ENCODE data around the gene LPP.

The LPP gene

DNA sequence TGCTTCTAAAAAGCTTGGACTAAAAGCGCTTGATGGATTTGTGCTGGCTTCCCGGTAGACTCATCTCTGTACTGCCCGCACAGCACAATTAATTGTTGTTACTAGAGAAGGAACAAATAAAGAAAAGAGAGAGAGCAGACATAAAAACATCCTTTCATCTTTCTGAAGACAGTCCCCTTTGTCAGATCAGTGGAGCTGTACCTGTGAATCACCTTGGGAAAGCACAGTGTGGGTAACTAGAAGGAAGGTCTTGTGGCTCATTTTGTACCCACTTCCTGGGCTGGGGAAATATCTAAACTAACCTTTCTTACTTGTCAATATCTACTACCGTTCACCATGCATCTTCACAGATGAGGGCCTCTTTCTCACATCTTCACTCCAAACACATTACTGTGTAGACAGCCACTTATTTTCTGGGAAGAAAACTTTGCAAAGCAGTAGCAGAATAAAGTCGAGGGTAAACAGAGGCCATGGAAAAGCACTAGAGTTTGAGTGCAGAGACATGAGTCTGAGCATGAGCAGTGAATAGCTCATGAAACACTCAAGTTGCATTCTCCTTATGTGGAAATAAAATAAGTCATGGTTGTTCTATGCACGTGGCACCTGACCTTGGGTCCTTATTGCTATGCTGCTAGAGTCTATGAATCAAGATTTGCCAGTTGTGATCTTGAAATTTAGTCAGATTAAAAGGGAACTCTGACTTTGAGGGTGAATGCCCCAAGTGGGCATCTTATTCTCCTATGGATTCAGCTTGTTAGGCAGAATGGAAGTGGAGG, 169.3 kb downstream of the LPP start:
- no peak for TF ChIP-seq EZH2phosphoT487 (IDR thresholded peaks at IDR 0.05; ENCODE audit: low read length)
- no peak for TF ChIP-seq EZH2 (optimal IDR thresholded peaks at IDR 0.05; ENCODE audit: low read depth, low read length)
- no peak for TF ChIP-seq CTCF (IDR thresholded peaks at IDR 0.05; ENCODE audit: low read length)
- Histone ChIP-seq H3K27me3 (replicated peaks; ENCODE audit: insufficient read depth, low read length) (no peaks in the 10 kb centered on the region), H2AFZ (ENCODE audit: low read length) (no peak overlapping the region), H4K20me1 (ENCODE audit: insufficient read depth, low read length) (no peaks in the 10 kb centered on the region), H3K36me3 (replicated peaks; ENCODE audit: insufficient read depth, low read length) (no peaks in the 10 kb centered on the region), H3K79me2 (ENCODE audit: low read length) (no peaks in the 10 kb centered on the region), H3K4me1 (ENCODE audit: low read length) (no peaks in the 10 kb centered on the region), H3K9me2 (replicated peaks; ENCODE audit: insufficient read depth, low read length) (no peaks in the 10 kb centered on the region), H3K9ac (ENCODE audit: low read length) (no peak overlapping the region), H3F3A (ENCODE audit: insufficient read depth, low read length) (no peaks in the 10 kb centered on the region), H3K27ac (ENCODE audit: low read length) (no peak overlapping the region), H3K9me3 (replicated peaks; ENCODE audit: insufficient read depth, low read length) (no peaks in the 10 kb centered on the region), H3K4me2 (ENCODE audit: low read depth, low read length) (no peak overlapping the region), H3K4me3 (ENCODE audit: low read length) (no peak overlapping the region)
- DNase-seq, result no peak

- Histone ChIP-seq H4K20me1 (ENCODE audit: insufficient read depth, low read length) (no peaks in the 10 kb centered on the region), H2AFZ (ENCODE audit: low read length) (no peak overlapping the region), H3K9ac (ENCODE audit: low read length) (no peak overlapping the region), H3K27ac (ENCODE audit: low read length) (no peak overlapping the region), H3K79me2 (ENCODE audit: low read length) (no peaks in the 10 kb centered on the region), H3K9me3 (replicated peaks; ENCODE audit: insufficient read depth, low read length) (no peaks in the 10 kb centered on the region), H3K36me3 (replicated peaks; ENCODE audit: insufficient read depth, low read length) (no peaks in the 10 kb centered on the region), H3K4me2 (ENCODE audit: low read depth, low read length) (no peak overlapping the region), H3K4me1 (ENCODE audit: low read length) (no peaks in the 10 kb centered on the region), H3K4me3 (ENCODE audit: low read length) (no peak overlapping the region), H3F3A (ENCODE audit: insufficient read depth, low read length) (no peaks in the 10 kb centered on the region), H3K27me3 (replicated peaks; ENCODE audit: insufficient read depth, low read length) (no peaks in the 10 kb centered on the region), H3K9me2 (replicated peaks; ENCODE audit: insufficient read depth, low read length) (no peaks in the 10 kb centered on the region)
- no peak for TF ChIP-seq EZH2 (optimal IDR thresholded peaks at IDR 0.05; ENCODE audit: low read depth, low read length)
- no peak for TF ChIP-seq CTCF (IDR thresholded peaks at IDR 0.05; ENCODE audit: low read length)
- TF ChIP-seq EZH2phosphoT487 (IDR thresholded peaks at IDR 0.05; ENCODE audit: low read length), result no peak
- no peak for DNase-seq
These were observed 172.2 kb downstream of the LPP start for GRCh38 chr3:188326111-188326510.

GRCh38 chr3:188326968-188327367, 173.0 kb downstream of the LPP start:
- H3K27me3 ChIP-seq (replicated peaks; ENCODE audit: insufficient read depth, low read length), result no peaks in the 10 kb centered on the region
- H3K4me1 ChIP-seq (ENCODE audit: low read length), result no peaks in the 10 kb centered on the region
- H3F3A ChIP-seq (ENCODE audit: insufficient read depth, low read length), result no peaks in the 10 kb centered on the region
- H3K9me2 ChIP-seq (replicated peaks; ENCODE audit: insufficient read depth, low read length), result no peaks in the 10 kb centered on the region
- no peaks in the 10 kb centered on the region for H3K36me3 ChIP-seq (replicated peaks; ENCODE audit: insufficient read depth, low read length)
- no peak overlapping the region for H3K27ac ChIP-seq (ENCODE audit: low read length)
- DNase-seq, result no peak
- H3K9ac ChIP-seq (ENCODE audit: low read length), result no peak overlapping the region
- H4K20me1 ChIP-seq (ENCODE audit: insufficient read depth, low read length), result no peaks in the 10 kb centered on the region
- no peak overlapping the region for H3K4me2 ChIP-seq (ENCODE audit: low read depth, low read length)
- no peak overlapping the region for H2AFZ ChIP-seq (ENCODE audit: low read length)
- no peak for TF ChIP-seq CTCF (IDR thresholded peaks at IDR 0.05; ENCODE audit: low read length)
- TF ChIP-seq EZH2 (optimal IDR thresholded peaks at IDR 0.05; ENCODE audit: low read depth, low read length), result no peak
- no peak for TF ChIP-seq EZH2phosphoT487 (IDR thresholded peaks at IDR 0.05; ENCODE audit: low read length)
- no peak overlapping the region for H3K4me3 ChIP-seq (ENCODE audit: low read length)
- H3K9me3 ChIP-seq (replicated peaks; ENCODE audit: insufficient read depth, low read length), result no peaks in the 10 kb centered on the region
- H3K79me2 ChIP-seq (ENCODE audit: low read length), result no peaks in the 10 kb centered on the region

Data from MM.1S (cell line).